PC-3 (cell line): Measurements from ENCODE around the gene WDR19. TPM values are rescaled to one million over a fixed set of nuclear protein-coding genes. Genes with fewer than 3 reads are reported as not detected.

ENCODE experiments used
- ATAC-seq: fragments of 200-7000 bp; cut with Tn5 transposase; 2 replicates; pipeline ENCODE4 v1.9.1; 2020; ENCODE audit warnings: mild to moderate bottlenecking, moderate library complexity
- BruUV-seq: library from RNA; stranded (reverse); fragments of 400-500 nt; replicated peaks from 2 replicates; lab custom pipeline; 2021; lab: Mats Ljungman, UMichigan
- CTCF ChIA-PET: fragments of 300-600 bp; sonication (Branson Sonifier 250); formaldehyde crosslinking; loops from one replicate; lab custom pipeline; 2022; ENCODE audit warnings: antibody characterized with exemption; lab: Charles Lee
- POLR2A ChIA-PET: fragments of 300-600 bp; sonication (Branson Sonifier 250); formaldehyde crosslinking; loops from one replicate; lab custom pipeline; 2022; ENCODE audit warnings: antibody characterized with exemption; ENCODE audit not compliant: unreplicated experiment; lab: Charles Lee
- DNase-seq: peaks from one replicate; pipeline ENCODE4 v3.0.0-alpha.2; 2015
- H2AFZ ChIP-seq: fragments of 300-600 bp; sonication (generic); 2 replicates; pipeline ENCODE4 v1.6.0; 2016; ENCODE audit warnings: antibody characterized with exemption, low read length
- H3F3A ChIP-seq: fragments of 300-600 bp; sonication (generic); one replicate; pipeline ENCODE4 v1.6.0; 2017; ENCODE audit warnings: antibody characterized with exemption, low read length, control low read depth, mild to moderate bottlenecking; ENCODE audit not compliant: unreplicated experiment
- H3K27ac ChIP-seq: fragments of 300-600 bp; sonication (generic); 2 replicates; pipeline ENCODE4 v1.5.1; 2016; ENCODE audit warnings: mild to moderate bottlenecking, low read length
- H3K27me3 ChIP-seq: fragments of 300-600 bp; sonication (generic); 2 replicates; pipeline ENCODE4 v1.6.1; 2016; ENCODE audit warnings: low read length, mixed read lengths
- H3K36me3 ChIP-seq: fragments of 300-600 bp; sonication (generic); 2 replicates; pipeline ENCODE4 v1.6.1; 2016; ENCODE audit warnings: low read depth, mixed run types, low read length, mixed read lengths
- H3K4me1 ChIP-seq: fragments of 300-600 bp; sonication (generic); 2 replicates; pipeline ENCODE4 v1.5.1; 2016; ENCODE audit warnings: low read length; ENCODE audit not compliant: insufficient read depth
- H3K4me2 ChIP-seq: fragments of 300-600 bp; sonication (generic); 2 replicates; pipeline ENCODE4 v1.6.0; 2016; ENCODE audit warnings: low read length
- H3K4me3 ChIP-seq: fragments of 300-600 bp; sonication (generic); 2 replicates; pipeline ENCODE4 v1.5.1; 2016; ENCODE audit warnings: mild to moderate bottlenecking, low read length, mixed read lengths
- H3K79me2 ChIP-seq: fragments of 300-600 bp; sonication (generic); 2 replicates; pipeline ENCODE4 v1.6.1; 2017; ENCODE audit warnings: low read length, mixed read lengths
- H3K9ac ChIP-seq: fragments of 300-600 bp; sonication (generic); 2 replicates; pipeline ENCODE4 v1.6.0; 2016; ENCODE audit warnings: mild to moderate bottlenecking, low read length
- H3K9me2 ChIP-seq: fragments of 300-600 bp; sonication (generic); replicated peaks from 2 replicates; pipeline ENCODE4 v1.6.1; 2016; ENCODE audit warnings: mixed run types, low read length, mixed read lengths
- H3K9me3 ChIP-seq: fragments of 300-600 bp; sonication (generic); 2 replicates; pipeline ENCODE4 v1.6.1; 2016; ENCODE audit warnings: low read length, mixed read lengths
- H4K20me1 ChIP-seq: fragments of 300-600 bp; sonication (generic); 2 replicates; pipeline ENCODE4 v1.6.1; 2016; ENCODE audit warnings: low read length, mixed read lengths
- CTCF ChIP-seq: fragments of 300-600 bp; sonication (generic); conservative IDR thresholded peaks from 2 replicates; pipeline ENCODE4 v1.5.1; 2017; ENCODE audit warnings: antibody characterized with exemption, low read depth, mild to moderate bottlenecking, low read length
- EZH2 ChIP-seq: fragments of 300-600 bp; sonication (generic); IDR thresholded peaks from one replicate; pipeline ENCODE4 v1.6.1; 2017; ENCODE audit warnings: antibody characterized with exemption, mild to moderate bottlenecking, low read length; ENCODE audit not compliant: unreplicated experiment
- EZH2phosphoT487 ChIP-seq: fragments of 300-600 bp; sonication (generic); IDR thresholded peaks from 2 replicates; pipeline ENCODE4 v1.6.1; 2018; ENCODE audit warnings: mild to moderate bottlenecking, antibody characterized with exemption, low read length, borderline replicate concordance
- intact Hi-C: fragments of 100-400 bp; cut with micrococcal nuclease; formaldehyde crosslinking; loops from 2 replicates; pipeline ENCODE4 v1.9.0; 2023
- total RNA-seq: library from RNA; depleted of rRNA; stranded (reverse); fragments of >200 nt; gene quantifications from 2 replicates; pipeline ENCODE4 v1.2.3, GENCODE V29; 2014

WDR19 gene
- total RNA-seq, 1 experiment from 2014 or later, result 11.0 TPM

GRCh38 chr4:39154009-39154408 is 28.3 kb upstream of the WDR19 start:
- Histone ChIP-seq H3K79me2 (no peaks in the 10 kb centered on the region), H3K9me3 (no peaks in the 10 kb centered on the region), H2AFZ (no peak overlapping the region), H3K9ac (no peak overlapping the region), H3K27me3 (no peaks in the 10 kb centered on the region), H3K4me2 (no peak overlapping the region), H3K4me1 (no peaks in the 10 kb centered on the region), H3F3A (no peaks in the 10 kb centered on the region), H3K9me2 (no peaks in the 10 kb centered on the region), H4K20me1 (no peaks in the 10 kb centered on the region), H3K4me3 (no peak overlapping the region), H3K27ac (no peak overlapping the region), H3K36me3 (no peaks in the 10 kb centered on the region)
- CTCF ChIA-PET, result no interaction called here
- ATAC-seq, result no peak
- no peak for DNase-seq
- no peak for TF ChIP-seq EZH2
- no peak for TF ChIP-seq CTCF
- no peak for TF ChIP-seq EZH2phosphoT487
- intact Hi-C loops, result no loop called here
- no TSS peak for BruUV-seq
- POLR2A ChIA-PET, result no interaction called here

- Histone ChIP-seq H3K4me2 (no peak overlapping the region), H3K27ac (no peak overlapping the region), H3K9me3 (no peaks in the 10 kb centered on the region), H3F3A (no peaks in the 10 kb centered on the region), H3K79me2 (no peaks in the 10 kb centered on the region), H4K20me1 (no peaks in the 10 kb centered on the region), H2AFZ (no peak overlapping the region), H3K27me3 (no peaks in the 10 kb centered on the region), H3K9ac (no peak overlapping the region), H3K9me2 (no peaks in the 10 kb centered on the region), H3K36me3 (no peaks in the 10 kb centered on the region), H3K4me3 (no peak overlapping the region), H3K4me1 (no peaks in the 10 kb centered on the region)
- ChIA-PET CTCF (no interaction called here), POLR2A (no interaction called here)
- intact Hi-C loops, result no loop called here
- ATAC-seq, result no peak
- BruUV-seq, result no TSS peak
- no peak for TF ChIP-seq EZH2phosphoT487
- DNase-seq, result no peak
Observed at GRCh38 chr4:39157520-39157919, 24.8 kb upstream of the WDR19 start.

- BruUV-seq, result no TSS peak
- no peak overlapping the region for H3K4me3 ChIP-seq
- no peaks in the 10 kb centered on the region for H3K4me1 ChIP-seq
- H3F3A ChIP-seq, result no peaks in the 10 kb centered on the region
- intact Hi-C loops, result no loop called here
- no peak overlapping the region for H3K4me2 ChIP-seq
- H3K9ac ChIP-seq, result no peak overlapping the region
- no peaks in the 10 kb centered on the region for H3K9me3 ChIP-seq
- H3K27me3 ChIP-seq, result no peaks in the 10 kb centered on the region
- ChIA-PET CTCF (no interaction called here), POLR2A (no interaction called here)
- no peaks in the 10 kb centered on the region for H3K79me2 ChIP-seq
- ATAC-seq, result no peak
- H3K36me3 ChIP-seq, result no peaks in the 10 kb centered on the region
- H2AFZ ChIP-seq, result no peak overlapping the region
- H3K9me2 ChIP-seq, result no peaks in the 10 kb centered on the region
- H4K20me1 ChIP-seq, result no peaks in the 10 kb centered on the region
- TF ChIP-seq CTCF (no peak), EZH2phosphoT487 (no peak), EZH2 (no peak)
- no peak overlapping the region for H3K27ac ChIP-seq
- DNase-seq, result no peak
Observed at GRCh38 chr4:39166177-39166576, 16.2 kb upstream of the WDR19 start.
